Gastroesophageal sphincter (tissue), 3 donors: ENCODE measurements around the gene IPCEF1.

Experiments used
- EP300 ChIP-seq: sonication (generic); formaldehyde crosslinking; IDR thresholded peaks from one replicate; pipeline ENCODE4 v1.6.1; 2017; ENCODE audit warnings: antibody characterized with exemption, mild to moderate bottlenecking
- TF ChIP-seq, protein P1 (sequence below), 4 experiments: fragments of 200-600 bp in 2 of 4; fragments of 450-650 bp in 2 of 4; sonication (generic) in 1 of 4; IDR thresholded peaks; one replicate each; pipeline ENCODE4 v1.5.1; 2017 to 2019; ENCODE audit warnings: antibody characterized with exemption in 4 of 4, mild to moderate bottlenecking in 2 of 4, moderate library complexity in 2 of 4

DNA sequence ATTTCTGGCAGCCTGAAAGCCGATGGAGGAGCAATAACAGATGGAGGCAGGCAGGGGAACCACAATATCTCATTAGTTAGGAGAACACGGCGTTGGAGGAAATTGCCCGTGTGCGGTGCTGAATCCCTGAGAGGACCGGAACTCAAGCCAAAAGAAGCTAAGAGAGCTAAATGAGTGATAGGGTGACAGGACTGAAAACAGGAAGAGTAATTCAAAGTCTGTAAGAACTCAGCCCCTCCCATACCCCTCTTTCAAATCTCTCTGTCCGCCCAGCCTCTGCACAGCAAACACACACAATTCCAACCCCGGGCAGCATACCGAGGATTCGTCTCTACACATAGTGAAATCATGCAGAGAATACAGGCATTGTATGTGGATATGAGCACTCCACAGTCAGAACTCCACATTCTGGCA is 2.6 kb upstream of the IPCEF1 start:
- no peak for TF ChIP-seq EP300
- TF ChIP-seq, protein P1, sequence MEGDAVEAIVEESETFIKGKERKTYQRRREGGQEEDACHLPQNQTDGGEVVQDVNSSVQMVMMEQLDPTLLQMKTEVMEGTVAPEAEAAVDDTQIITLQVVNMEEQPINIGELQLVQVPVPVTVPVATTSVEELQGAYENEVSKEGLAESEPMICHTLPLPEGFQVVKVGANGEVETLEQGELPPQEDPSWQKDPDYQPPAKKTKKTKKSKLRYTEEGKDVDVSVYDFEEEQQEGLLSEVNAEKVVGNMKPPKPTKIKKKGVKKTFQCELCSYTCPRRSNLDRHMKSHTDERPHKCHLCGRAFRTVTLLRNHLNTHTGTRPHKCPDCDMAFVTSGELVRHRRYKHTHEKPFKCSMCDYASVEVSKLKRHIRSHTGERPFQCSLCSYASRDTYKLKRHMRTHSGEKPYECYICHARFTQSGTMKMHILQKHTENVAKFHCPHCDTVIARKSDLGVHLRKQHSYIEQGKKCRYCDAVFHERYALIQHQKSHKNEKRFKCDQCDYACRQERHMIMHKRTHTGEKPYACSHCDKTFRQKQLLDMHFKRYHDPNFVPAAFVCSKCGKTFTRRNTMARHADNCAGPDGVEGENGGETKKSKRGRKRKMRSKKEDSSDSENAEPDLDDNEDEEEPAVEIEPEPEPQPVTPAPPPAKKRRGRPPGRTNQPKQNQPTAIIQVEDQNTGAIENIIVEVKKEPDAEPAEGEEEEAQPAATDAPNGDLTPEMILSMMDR (IDR thresholded peaks at IDR 0.05): no peak
